WTC11 (cell line): ENCODE measurements around the gene COL25A1. TPM values are rescaled to one million over a fixed set of nuclear protein-coding genes. Genes with fewer than 3 reads are reported as not detected.

Source experiments
- ATAC-seq: fragments of 200-7000 bp; cut with Tn5 transposase; 2 replicates; pipeline ENCODE4 v1.10.0; 2021; ENCODE audit warnings: mild to moderate bottlenecking, moderate library complexity
- CTCF ChIA-PET: fragments of 300-600 bp; sonication (Branson Sonifier 250); formaldehyde crosslinking; loops from one replicate; lab custom pipeline; 2021; ENCODE audit warnings: antibody characterized with exemption; lab: Charles Lee
- POLR2A ChIA-PET: fragments of 350-600 bp; sonication (Branson Sonifier 250); formaldehyde crosslinking; loops from one replicate; lab custom pipeline; 2021; ENCODE audit warnings: antibody characterized with exemption; lab: Charles Lee
- DNase-seq: peaks from one replicate; pipeline ENCODE4 v3.0.0; 2021; ENCODE audit warnings: low spot score
- H3K27ac Mint-ChIP-seq: 2 replicates; pipeline ENCODE4 v1.8.0; 2021; ENCODE audit warnings: mixed read lengths
- H3K27me3 Mint-ChIP-seq: 2 replicates; pipeline ENCODE4 v1.8.0; 2021; ENCODE audit warnings: low read depth, mild to moderate bottlenecking, moderate library complexity, mixed read lengths
- H3K36me3 Mint-ChIP-seq: 2 replicates; pipeline ENCODE4 v1.8.0; 2021; ENCODE audit warnings: mixed read lengths
- H3K4me1 Mint-ChIP-seq: 2 replicates; pipeline ENCODE4 v1.8.0; 2022; ENCODE audit warnings: mixed read lengths
- H3K4me3 Mint-ChIP-seq: 2 replicates; pipeline ENCODE4 v1.8.0; 2021; ENCODE audit warnings: mild to moderate bottlenecking, moderate library complexity, mixed read lengths
- H3K9me3 Mint-ChIP-seq: 2 replicates; pipeline ENCODE4 v1.8.0; 2021; ENCODE audit warnings: mixed read lengths
- ATF2 ChIP-seq: sonication (generic); formaldehyde crosslinking; IDR thresholded peaks from 2 replicates; pipeline ENCODE4 v1.8.1; 2022; ENCODE audit warnings: low read depth, missing genetic modification reagents, borderline replicate concordance
- ATF3 ChIP-seq: sonication (generic); formaldehyde crosslinking; conservative IDR thresholded peaks from 2 replicates; pipeline ENCODE4 v1.8.1; 2022; ENCODE audit warnings: mild to moderate bottlenecking, missing genetic modification reagents
- ATF6 ChIP-seq: sonication (generic); formaldehyde crosslinking; IDR thresholded peaks from 2 replicates; pipeline ENCODE4 v1.8.1; 2023; ENCODE audit warnings: mild to moderate bottlenecking, missing genetic modification reagents
- ERG ChIP-seq: fragments of 250-450 bp; sonication (Bioruptor Pico); IDR thresholded peaks from 2 replicates; pipeline ENCODE4 v1.8.0; 2021; ENCODE audit warnings: mild to moderate bottlenecking
- ESRRA ChIP-seq: sonication (generic); formaldehyde crosslinking; IDR thresholded peaks from 2 replicates; pipeline ENCODE4 v1.8.1; 2022; ENCODE audit warnings: mild to moderate bottlenecking, missing genetic modification reagents, borderline replicate concordance
- HMGXB4 ChIP-seq: sonication (generic); formaldehyde crosslinking; IDR thresholded peaks from 2 replicates; pipeline ENCODE4 v1.8.1; 2023; ENCODE audit warnings: mild to moderate bottlenecking, moderate library complexity, missing genetic modification reagents
- NFE2L1 ChIP-seq: sonication (generic); formaldehyde crosslinking; IDR thresholded peaks from 2 replicates; pipeline ENCODE4 v1.8.1; 2023; ENCODE audit warnings: missing genetic modification reagents
- NFYB ChIP-seq: sonication (generic); formaldehyde crosslinking; conservative IDR thresholded peaks from 2 replicates; pipeline ENCODE4 v1.8.0; 2022; ENCODE audit warnings: low read depth, missing genetic modification reagents
- NR3C1 ChIP-seq: sonication (generic); formaldehyde crosslinking; conservative IDR thresholded peaks from 2 replicates; pipeline ENCODE4 v1.8.1; 2023; ENCODE audit warnings: low read depth, mild to moderate bottlenecking, missing genetic modification reagents
- OVOL2 ChIP-seq: fragments of 250-450 bp; sonication (Bioruptor Pico); IDR thresholded peaks from 2 replicates; pipeline ENCODE4 v1.9.0; 2021; ENCODE audit warnings: mild to moderate bottlenecking, borderline replicate concordance
- STAT6 ChIP-seq: sonication (generic); formaldehyde crosslinking; conservative IDR thresholded peaks from 2 replicates; pipeline ENCODE4 v1.8.1; 2023; ENCODE audit warnings: mild to moderate bottlenecking, low read depth, missing genetic modification reagents, moderate library complexity
- TCF7 ChIP-seq: sonication (generic); formaldehyde crosslinking; IDR thresholded peaks from 2 replicates; pipeline ENCODE4 v1.8.0; 2022; ENCODE audit warnings: mild to moderate bottlenecking, low read depth, missing genetic modification reagents, moderate library complexity
- USF1 ChIP-seq: sonication (generic); formaldehyde crosslinking; IDR thresholded peaks from 2 replicates; pipeline ENCODE4 v1.8.0; 2022; ENCODE audit warnings: mild to moderate bottlenecking, missing genetic modification reagents
- ZBTB21 ChIP-seq: sonication (generic); formaldehyde crosslinking; IDR thresholded peaks from 2 replicates; pipeline ENCODE4 v1.8.1; 2023; ENCODE audit warnings: mild to moderate bottlenecking, missing genetic modification reagents, borderline replicate concordance
- ZMAT4 ChIP-seq: fragments of 250-450 bp; sonication (Bioruptor Pico); IDR thresholded peaks from 2 replicates; pipeline ENCODE4 v1.9.0; 2021; ENCODE audit warnings: mild to moderate bottlenecking
- ZNF138 ChIP-seq: sonication (generic); formaldehyde crosslinking; conservative IDR thresholded peaks from 2 replicates; pipeline ENCODE4 v1.8.1; 2022; ENCODE audit warnings: mild to moderate bottlenecking, moderate library complexity, missing genetic modification reagents
- ZNF263 ChIP-seq: sonication (generic); formaldehyde crosslinking; IDR thresholded peaks from 2 replicates; pipeline ENCODE4 v1.8.1; 2022; ENCODE audit warnings: low read depth, mild to moderate bottlenecking, moderate library complexity, missing genetic modification reagents
- ZNF281 ChIP-seq: sonication (generic); formaldehyde crosslinking; IDR thresholded peaks from 2 replicates; pipeline ENCODE4 v1.8.0; 2023; ENCODE audit warnings: mild to moderate bottlenecking, missing genetic modification reagents
- total RNA-seq: library from RNA; stranded (reverse); gene quantifications from 3 replicates; pipeline ENCODE4 v1.2.3, GENCODE V29; 2021

The COL25A1 gene
- total RNA-seq, 1 experiment from 2014 or later, result 6.6 TPM

GRCh38 chr4:108889696-108890483, 412.6 kb downstream of the COL25A1 start (continued):
- TF ChIP-seq ATF6, result no peak
- TF ChIP-seq ATF3 (CRISPR knock-in tag), result no peak
- no peak for TF ChIP-seq NFYB (CRISPR knock-in tag)
- TF ChIP-seq NR3C1 (CRISPR knock-in tag), result no peak
- TF ChIP-seq USF1 (CRISPR knock-in tag), result no peak
- no peak for TF ChIP-seq ZNF138 (CRISPR knock-in tag)
- no peak for TF ChIP-seq HMGXB4 (CRISPR knock-in tag)
- no peak for TF ChIP-seq ZBTB21 (CRISPR knock-in tag)
- no peak for TF ChIP-seq ZNF263 (CRISPR knock-in tag)
- no peak for TF ChIP-seq ERG (CRISPR knock-in tag)

GRCh38 chr4:108888769-108889168, 413.7 kb downstream of the COL25A1 start:
- ChIA-PET CTCF (no interaction called here), POLR2A (no interaction called here)
- TF ChIP-seq ZMAT4 (CRISPR knock-in tag) (no peak), ESRRA (no peak), NFYB (CRISPR knock-in tag) (no peak), NFE2L1 (CRISPR knock-in tag) (no peak), NR3C1 (CRISPR knock-in tag) (no peak), ZNF281 (CRISPR knock-in tag) (no peak), TCF7 (CRISPR knock-in tag) (no peak), STAT6 (CRISPR knock-in tag) (no peak), ZNF138 (CRISPR knock-in tag) (no peak), OVOL2 (CRISPR knock-in tag) (no peak), ATF2 (no peak)
- Mint-ChIP-seq H3K9me3 (no peaks in the 10 kb centered on the region), H3K4me3 (no peak overlapping the region), H3K27ac (no peak overlapping the region), H3K4me1 (peaks cover 44% of the 10 kb centered on the region), H3K36me3 (no peaks in the 10 kb centered on the region), H3K27me3 (no peaks in the 10 kb centered on the region)
- ATAC-seq (no peak), DNase-seq (no peak)
